Measurements from ENCODE around the gene SPIRE1.

SPIRE1 gene

DNA sequence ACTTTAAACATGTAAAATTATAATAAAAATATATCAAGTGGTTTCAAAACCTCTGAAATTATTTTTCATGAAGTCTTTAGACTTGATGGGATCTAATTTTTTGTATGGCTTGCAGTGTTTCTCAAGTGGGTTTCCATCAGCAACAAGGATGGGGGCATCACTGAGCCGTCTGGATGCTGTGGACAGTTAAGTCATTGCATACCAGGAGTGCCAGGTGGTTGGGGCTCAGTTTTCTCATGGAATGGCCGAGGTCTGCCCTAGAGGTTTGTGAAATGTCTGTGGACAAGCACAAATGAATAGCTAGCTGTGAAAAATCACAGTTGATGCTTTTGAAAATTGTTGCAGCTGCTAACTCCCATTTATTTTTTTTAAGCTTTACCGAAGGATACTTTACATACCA lies 248.4 kb downstream of the SPIRE1 start:
- no peak overlapping the region for H2AK5ac ChIP-seq (ENCODE audit: low read depth, low read length)
- H3K4me1 ChIP-seq (ENCODE audit: control insufficient read depth in 2 of 2, insufficient read depth in 1 of 2, low read depth in 1 of 2, low read length in 2 of 2), result peaks cover 3% of the 10 kb centered on the region in 2 donors
- no peak overlapping the region for H2BK5ac ChIP-seq (ENCODE audit: low read length)
- H2BK12ac ChIP-seq (ENCODE audit: low read length), result no peak overlapping the region
- DNase-seq (ENCODE audit: low spot score), result no peak
- H2BK15ac ChIP-seq (ENCODE audit: low read length), result no peak overlapping the region
- no peak overlapping the region for H3K27ac ChIP-seq (replicated peaks; ENCODE audit: low read length)
- no peak overlapping the region for H3K18ac ChIP-seq (ENCODE audit: low read length)
- no peak overlapping the region for H3K4ac ChIP-seq (ENCODE audit: low read length)
- H3K4me2 ChIP-seq (ENCODE audit: insufficient read depth, low read length, poor library complexity, severe bottlenecking), result no peak overlapping the region
- no CpG with 5 or more reads among the region's 3 CpGs for WGBS, 2 donors (ENCODE audit: extremely low coverage in 2 of 2, insufficient read length in 2 of 2, insufficient replicate concordance in 1 of 2)
- H3K9me3 ChIP-seq (replicated peaks in 1 of 2; ENCODE audit: control insufficient read depth in 2 of 2, insufficient read depth in 1 of 2, low read depth in 1 of 2, low read length in 2 of 2), result peaks cover 0 to 8% of the 10 kb centered on the region in 2 donors
- no peak overlapping the region for H4K91ac ChIP-seq (ENCODE audit: low read depth, low read length, poor library complexity)
- H3K4me3 ChIP-seq (ENCODE audit: low read length in 2 of 2), result no peak overlapping the region
- H3K9ac ChIP-seq (ENCODE audit: low read depth, low read length, poor library complexity), result no peak overlapping the region
- no peak overlapping the region for H4K8ac ChIP-seq (ENCODE audit: low read depth, low read length)
- H3K36me3 ChIP-seq (replicated peaks in 1 of 2; ENCODE audit: control insufficient read depth in 2 of 2, insufficient read depth in 2 of 2, low read length in 2 of 2), result peaks cover 2 to 4% of the 10 kb centered on the region in 2 donors
- no peak overlapping the region for H2BK120ac ChIP-seq (ENCODE audit: low read depth, low read length)
- no peak overlapping the region for H2AFZ ChIP-seq (ENCODE audit: low read length)
- H3K14ac ChIP-seq (ENCODE audit: low read length), result no peak overlapping the region
- H3K23ac ChIP-seq (ENCODE audit: low read depth, low read length, poor library complexity), result no peak overlapping the region
- H3K27me3 ChIP-seq (ENCODE audit: control insufficient read depth in 3 of 3, insufficient read depth in 3 of 3, low read depth in 1 of 3, low read length in 3 of 3), result peaks cover 0 to 14% (median 10%) of the 10 kb centered on the region in 3 experiments
- H3K79me1 ChIP-seq (ENCODE audit: low read depth, low read length), result no peaks in the 10 kb centered on the region

GRCh38 chr18:12408247-12408869 lies 249.5 kb downstream of the SPIRE1 start:
- Histone ChIP-seq H4K91ac (ENCODE audit: low read depth, low read length, poor library complexity) (no peak overlapping the region), H3K4ac (ENCODE audit: low read length) (no peak overlapping the region), H3K79me1 (ENCODE audit: low read depth, low read length) (no peaks in the 10 kb centered on the region), H2AK5ac (ENCODE audit: low read depth, low read length) (no peak overlapping the region), H2BK15ac (ENCODE audit: low read length) (no peak overlapping the region), H2BK120ac (ENCODE audit: low read depth, low read length) (no peak overlapping the region), H2AFZ (ENCODE audit: low read length) (peak overlapping the region; percentile 98), H3K14ac (ENCODE audit: low read length) (no peak overlapping the region), H3K9me3 (replicated peaks in 1 of 2; ENCODE audit: control insufficient read depth in 2 of 2, insufficient read depth in 1 of 2, low read depth in 1 of 2, low read length in 2 of 2) (peaks cover 0 to 8% of the 10 kb centered on the region in 2 donors), H4K8ac (ENCODE audit: low read depth, low read length) (peak overlapping the region; percentile 21), H3K9ac (ENCODE audit: low read depth, low read length, poor library complexity) (peak overlapping the region; percentile 71), H3K4me1 (ENCODE audit: control insufficient read depth in 2 of 2, insufficient read depth in 1 of 2, low read depth in 1 of 2, low read length in 2 of 2) (peaks cover 3% of the 10 kb centered on the region in 2 donors), H3K27me3 (ENCODE audit: control insufficient read depth in 3 of 3, insufficient read depth in 3 of 3, low read depth in 1 of 3, low read length in 3 of 3) (peaks cover 0 to 14% (median 10%) of the 10 kb centered on the region in 3 experiments), H3K18ac (ENCODE audit: low read length) (peak overlapping the region; percentile 92), H3K23ac (ENCODE audit: low read depth, low read length, poor library complexity) (no peak overlapping the region), H3K4me3 (ENCODE audit: low read length in 2 of 2) (peak overlapping the region; percentile 77 to 79), H3K4me2 (ENCODE audit: insufficient read depth, low read length, poor library complexity, severe bottlenecking) (peak overlapping the region; percentile 71), H2BK5ac (ENCODE audit: low read length) (no peak overlapping the region), H3K36me3 (replicated peaks in 1 of 2; ENCODE audit: control insufficient read depth in 2 of 2, insufficient read depth in 2 of 2, low read length in 2 of 2) (peaks cover 2 to 4% of the 10 kb centered on the region in 2 donors), H2BK12ac (ENCODE audit: low read length) (no peak overlapping the region), H3K27ac (replicated peaks; ENCODE audit: low read length) (peak overlapping the region; percentile 64)
- DNase-seq (ENCODE audit: low spot score), result no peak
- WGBS, 2 donors (ENCODE audit: extremely low coverage in 2 of 2, insufficient read length in 2 of 2, insufficient replicate concordance in 1 of 2), result no CpG with 5 or more reads among the region's 32 CpGs

- DNase-seq (ENCODE audit: low spot score), result no peak
- H2AFZ ChIP-seq (ENCODE audit: low read length), result peak overlapping the region; percentile 9
- peaks cover 0 to 8% of the 10 kb centered on the region in 2 donors for H3K9me3 ChIP-seq (replicated peaks in 1 of 2; ENCODE audit: control insufficient read depth in 2 of 2, insufficient read depth in 1 of 2, low read depth in 1 of 2, low read length in 2 of 2)
- H4K8ac ChIP-seq (ENCODE audit: low read depth, low read length), result no peak overlapping the region
- H3K27me3 ChIP-seq (ENCODE audit: control insufficient read depth in 3 of 3, insufficient read depth in 3 of 3, low read depth in 1 of 3, low read length in 3 of 3), result peaks cover 0 to 19% (median 10%) of the 10 kb centered on the region in 3 experiments
- no peak overlapping the region for H3K14ac ChIP-seq (ENCODE audit: low read length)
- no peak overlapping the region for H4K91ac ChIP-seq (ENCODE audit: low read depth, low read length, poor library complexity)
- no peak overlapping the region for H2BK5ac ChIP-seq (ENCODE audit: low read length)
- H2BK120ac ChIP-seq (ENCODE audit: low read depth, low read length), result no peak overlapping the region
- H3K4ac ChIP-seq (ENCODE audit: low read length), result no peak overlapping the region
- no peak overlapping the region for H3K27ac ChIP-seq (replicated peaks; ENCODE audit: low read length)
- H3K9ac ChIP-seq (ENCODE audit: low read depth, low read length, poor library complexity), result no peak overlapping the region
- no peak overlapping the region for H2AK5ac ChIP-seq (ENCODE audit: low read depth, low read length)
- H2BK12ac ChIP-seq (ENCODE audit: low read length), result no peak overlapping the region
- no peak overlapping the region for H3K23ac ChIP-seq (ENCODE audit: low read depth, low read length, poor library complexity)
- H3K4me2 ChIP-seq (ENCODE audit: insufficient read depth, low read length, poor library complexity, severe bottlenecking), result no peak overlapping the region
- H3K18ac ChIP-seq (ENCODE audit: low read length), result no peak overlapping the region
- H2BK15ac ChIP-seq (ENCODE audit: low read length), result no peak overlapping the region
- WGBS, 2 donors (ENCODE audit: extremely low coverage in 2 of 2, insufficient read length in 2 of 2, insufficient replicate concordance in 1 of 2), result no CpG with 5 or more reads among the region's 19 CpGs
- H3K4me1 ChIP-seq (ENCODE audit: control insufficient read depth in 2 of 2, insufficient read depth in 1 of 2, low read depth in 1 of 2, low read length in 2 of 2), result peaks cover 3% of the 10 kb centered on the region in 2 donors
- no peak overlapping the region for H3K4me3 ChIP-seq (ENCODE audit: low read length in 2 of 2)
- H3K79me1 ChIP-seq (ENCODE audit: low read depth, low read length), result no peaks in the 10 kb centered on the region
- peaks cover under 1 to 4% of the 10 kb centered on the region in 2 donors for H3K36me3 ChIP-seq (replicated peaks in 1 of 2; ENCODE audit: control insufficient read depth in 2 of 2, insufficient read depth in 2 of 2, low read length in 2 of 2)
These were observed 251.4 kb downstream of the SPIRE1 start for GRCh38 chr18:12406371-12407111.

DNA sequence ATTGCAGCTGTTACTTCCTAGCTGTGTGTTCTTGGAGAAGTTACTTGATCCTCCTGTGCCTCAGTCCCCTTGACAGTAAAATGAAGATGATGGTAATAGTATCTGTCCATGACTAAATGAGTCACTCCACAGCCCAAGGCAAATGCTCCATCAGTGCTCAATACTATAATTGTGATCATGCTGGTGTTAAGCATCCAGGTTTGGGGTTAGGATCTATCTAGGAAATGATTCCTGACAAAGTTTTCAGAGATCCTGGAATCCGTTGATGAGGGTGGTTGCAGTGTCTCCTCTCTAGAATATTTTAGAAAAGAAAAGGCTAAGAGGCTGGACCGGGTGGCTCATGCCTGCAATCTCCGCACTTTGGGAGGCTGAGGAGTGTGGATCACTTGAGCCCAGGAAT lies 252.8 kb downstream of the SPIRE1 start:
- WGBS, 2 donors (ENCODE audit: extremely low coverage in 2 of 2, insufficient read length in 2 of 2, insufficient replicate concordance in 1 of 2), result no CpG with 5 or more reads among the region's 3 CpGs
- Histone ChIP-seq H3K9ac (ENCODE audit: low read depth, low read length, poor library complexity) (no peak overlapping the region), H3K9me3 (replicated peaks in 1 of 2; ENCODE audit: control insufficient read depth in 2 of 2, insufficient read depth in 1 of 2, low read depth in 1 of 2, low read length in 2 of 2) (peaks cover 0 to 8% of the 10 kb centered on the region in 2 donors)

More for the DNA sequence above, 252.8 kb downstream of the SPIRE1 start:
- Histone ChIP-seq H2AFZ (ENCODE audit: low read length) (no peak overlapping the region), H2BK12ac (ENCODE audit: low read length) (no peak overlapping the region), H2BK15ac (ENCODE audit: low read length) (no peak overlapping the region), H3K23ac (ENCODE audit: low read depth, low read length, poor library complexity) (no peak overlapping the region), H3K27ac (replicated peaks; ENCODE audit: low read length) (no peak overlapping the region), H3K79me1 (ENCODE audit: low read depth, low read length) (no peaks in the 10 kb centered on the region), H3K27me3 (ENCODE audit: control insufficient read depth in 3 of 3, insufficient read depth in 3 of 3, low read depth in 1 of 3, low read length in 3 of 3) (peaks cover 0 to 19% (median 10%) of the 10 kb centered on the region in 3 experiments), H3K18ac (ENCODE audit: low read length) (no peak overlapping the region), H4K8ac (ENCODE audit: low read depth, low read length) (no peak overlapping the region), H2BK5ac (ENCODE audit: low read length) (no peak overlapping the region), H3K36me3 (replicated peaks in 1 of 2; ENCODE audit: control insufficient read depth in 2 of 2, insufficient read depth in 2 of 2, low read length in 2 of 2) (no peaks in the 10 kb centered on the region), H3K4ac (ENCODE audit: low read length) (no peak overlapping the region), H2AK5ac (ENCODE audit: low read depth, low read length) (no peak overlapping the region), H3K14ac (ENCODE audit: low read length) (no peak overlapping the region), H3K4me3 (ENCODE audit: low read length in 2 of 2) (no peak overlapping the region), H3K4me2 (ENCODE audit: insufficient read depth, low read length, poor library complexity, severe bottlenecking) (no peak overlapping the region), H4K91ac (ENCODE audit: low read depth, low read length, poor library complexity) (no peak overlapping the region), H3K4me1 (ENCODE audit: control insufficient read depth in 2 of 2, insufficient read depth in 1 of 2, low read depth in 1 of 2, low read length in 2 of 2) (peaks cover 3% of the 10 kb centered on the region in 2 donors), H2BK120ac (ENCODE audit: low read depth, low read length) (no peak overlapping the region)
- DNase-seq (ENCODE audit: low spot score), result no peak

All from neuronal stem cell (in vitro differentiated cells).